Brain microvascular endothelial cell (primary cell): ENCODE measurements around the gene DVL3.

Experiments used
- DNase-seq: peaks from one replicate; pipeline ENCODE4 v3.0.0-alpha.2; 2020
- H3K27ac ChIP-seq: fragments of 250-450 bp; sonication (Bioruptor Pico); 2 replicates; pipeline ENCODE4 v1.5.1; 2020; ENCODE audit warnings: mild to moderate bottlenecking, moderate library complexity
- H3K27me3 ChIP-seq: fragments of 250-450 bp; sonication (Bioruptor Pico); replicated peaks from 2 replicates; pipeline ENCODE4 v1.5.1; 2020; ENCODE audit warnings: mild to moderate bottlenecking
- H3K36me3 ChIP-seq: fragments of 250-450 bp; sonication (Bioruptor Pico); replicated peaks from 2 replicates; pipeline ENCODE4 v1.5.1; 2020; ENCODE audit warnings: mild to moderate bottlenecking
- H3K4me3 ChIP-seq: 2 replicates; pipeline ENCODE4 v1.5.1; 2011; ENCODE audit warnings: low read depth, mild to moderate bottlenecking, control low read depth, low read length, moderate library complexity
- in situ Hi-C: cut with HindIII; loops from 2 replicates; pipeline ENCODE4 v1.10.0; 2017; ENCODE audit warnings: low sequenced_read_pairs, low pct_ligation_motif_present
- TF ChIP-seq, protein P1 (sequence below): IDR thresholded peaks from 2 replicates; pipeline ENCODE4 v1.5.1; 2011; ENCODE audit warnings: low read depth, mild to moderate bottlenecking, moderate library complexity, low read length, control low read depth, inconsistent platforms; ENCODE audit errors: missing control alignments

Gene DVL3

DNA sequence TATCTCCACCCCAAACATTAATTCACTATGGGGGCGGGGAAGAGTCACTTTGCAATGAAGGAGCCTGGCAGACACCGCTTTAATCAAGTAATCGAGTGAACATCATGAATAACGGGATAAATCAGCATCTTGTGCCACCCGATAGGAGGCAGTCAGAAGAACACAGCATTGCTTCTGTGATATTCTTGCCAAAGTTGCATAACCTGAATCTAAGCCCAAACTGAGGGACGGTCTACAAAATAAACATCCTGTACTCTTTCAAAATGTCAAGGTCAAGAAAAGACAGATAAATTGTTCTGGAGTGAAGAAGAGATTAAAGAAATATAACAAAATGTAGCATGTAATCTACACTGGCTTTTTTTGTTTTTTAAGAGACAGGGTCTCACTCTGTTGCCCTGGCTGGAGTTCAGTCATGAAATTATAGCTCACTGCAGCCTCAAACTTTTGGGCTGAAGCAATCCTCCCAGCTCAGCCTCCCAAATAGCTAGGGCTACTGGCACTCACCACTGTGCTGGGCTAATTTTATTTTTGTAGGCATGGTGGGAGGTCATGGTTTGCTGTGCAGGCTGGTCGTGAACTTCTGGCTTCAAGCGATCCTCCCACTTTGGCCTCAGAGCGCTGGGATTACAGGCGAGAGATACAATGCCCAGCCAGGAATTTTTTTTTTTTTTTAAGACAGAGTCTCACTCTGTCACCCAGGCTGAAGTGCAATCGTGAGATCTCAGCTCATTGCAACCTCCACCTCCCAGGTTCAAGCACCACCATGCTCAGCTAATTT, 54.2 kb downstream of the DVL3 start:
- in situ Hi-C loops: no loop called here
- TF ChIP-seq, protein P1, sequence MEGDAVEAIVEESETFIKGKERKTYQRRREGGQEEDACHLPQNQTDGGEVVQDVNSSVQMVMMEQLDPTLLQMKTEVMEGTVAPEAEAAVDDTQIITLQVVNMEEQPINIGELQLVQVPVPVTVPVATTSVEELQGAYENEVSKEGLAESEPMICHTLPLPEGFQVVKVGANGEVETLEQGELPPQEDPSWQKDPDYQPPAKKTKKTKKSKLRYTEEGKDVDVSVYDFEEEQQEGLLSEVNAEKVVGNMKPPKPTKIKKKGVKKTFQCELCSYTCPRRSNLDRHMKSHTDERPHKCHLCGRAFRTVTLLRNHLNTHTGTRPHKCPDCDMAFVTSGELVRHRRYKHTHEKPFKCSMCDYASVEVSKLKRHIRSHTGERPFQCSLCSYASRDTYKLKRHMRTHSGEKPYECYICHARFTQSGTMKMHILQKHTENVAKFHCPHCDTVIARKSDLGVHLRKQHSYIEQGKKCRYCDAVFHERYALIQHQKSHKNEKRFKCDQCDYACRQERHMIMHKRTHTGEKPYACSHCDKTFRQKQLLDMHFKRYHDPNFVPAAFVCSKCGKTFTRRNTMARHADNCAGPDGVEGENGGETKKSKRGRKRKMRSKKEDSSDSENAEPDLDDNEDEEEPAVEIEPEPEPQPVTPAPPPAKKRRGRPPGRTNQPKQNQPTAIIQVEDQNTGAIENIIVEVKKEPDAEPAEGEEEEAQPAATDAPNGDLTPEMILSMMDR: no peak
- Histone ChIP-seq H3K4me3 (no peak overlapping the region), H3K36me3 (no peaks in the 10 kb centered on the region), H3K27me3 (no peaks in the 10 kb centered on the region), H3K27ac (no peak overlapping the region)
- no peak for DNase-seq

DNA sequence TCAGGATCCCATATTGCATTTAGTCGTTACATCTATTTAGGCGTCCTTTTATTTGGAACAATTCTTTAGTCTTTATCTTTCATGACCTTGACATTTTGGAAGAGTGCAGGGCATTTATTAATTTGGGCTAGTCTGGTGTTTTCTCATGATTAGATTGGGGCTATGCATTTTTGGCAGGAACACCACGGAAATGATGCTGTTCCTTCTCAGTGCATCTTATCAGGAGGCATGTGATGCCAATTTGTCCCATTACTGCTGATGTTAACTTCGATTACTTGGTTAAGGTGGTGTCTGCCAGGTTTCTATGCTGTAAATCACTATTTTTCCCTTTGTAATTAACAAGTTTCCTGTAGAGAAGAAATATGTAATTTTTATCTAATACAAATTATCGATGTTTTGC, 56.1 kb downstream of the DVL3 start:
- no peaks in the 10 kb centered on the region for H3K27me3 ChIP-seq
- H3K4me3 ChIP-seq: no peak overlapping the region
- in situ Hi-C loops: no loop called here
- no peak for DNase-seq
- H3K36me3 ChIP-seq: no peaks in the 10 kb centered on the region
- H3K27ac ChIP-seq: no peak overlapping the region
- TF ChIP-seq, protein P1: no peak

DNA sequence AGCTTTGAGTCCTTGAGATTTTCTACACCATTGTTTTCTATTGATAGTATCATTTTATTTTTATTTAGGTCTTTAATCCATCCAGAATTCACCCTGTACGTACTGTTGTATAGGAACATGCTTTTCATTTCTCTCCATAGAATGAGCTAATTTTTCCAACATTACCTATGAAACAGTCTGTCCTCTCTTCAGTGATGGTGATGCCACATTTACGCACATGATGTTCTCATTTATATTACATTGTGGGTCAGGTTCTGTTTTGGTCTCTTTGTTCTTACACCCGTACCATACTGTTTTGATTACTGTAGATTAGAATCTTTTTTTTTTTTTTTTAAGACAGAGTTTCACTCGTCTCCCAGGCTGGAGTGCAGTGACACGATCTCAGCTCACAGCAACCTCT, 56.5 kb downstream of the DVL3 start:
- Histone ChIP-seq H3K36me3 (no peaks in the 10 kb centered on the region), H3K27me3 (no peaks in the 10 kb centered on the region), H3K27ac (no peak overlapping the region), H3K4me3 (no peak overlapping the region)
- in situ Hi-C loops: no loop called here
- DNase-seq: no peak
- TF ChIP-seq, protein P1: no peak

DNA sequence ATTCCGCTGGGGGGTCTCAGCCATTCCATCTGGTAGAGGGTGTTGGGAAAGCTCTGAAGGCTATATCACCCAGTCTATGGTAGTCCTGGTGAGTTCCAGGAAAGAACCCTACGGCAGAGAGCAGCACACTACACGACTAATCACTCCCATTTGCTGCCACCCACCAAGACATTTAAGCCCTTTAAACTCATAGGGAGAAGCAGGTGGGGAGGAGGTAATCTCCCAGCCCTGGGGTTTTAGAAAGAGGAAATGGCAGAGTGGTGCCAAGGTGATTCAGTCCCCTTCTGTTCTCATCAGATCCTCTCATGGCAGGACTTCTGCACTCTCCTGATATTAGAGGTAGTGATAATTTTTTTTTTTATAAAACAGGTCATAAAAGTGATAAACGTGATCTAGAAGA, 63.6 kb downstream of the DVL3 start:
- no peaks in the 10 kb centered on the region for H3K27me3 ChIP-seq
- DNase-seq: no peak
- H3K36me3 ChIP-seq: no peaks in the 10 kb centered on the region
- TF ChIP-seq, protein P1: no peak
- H3K27ac ChIP-seq: no peak overlapping the region
- in situ Hi-C loops: no loop called here
- no peak overlapping the region for H3K4me3 ChIP-seq

DNA sequence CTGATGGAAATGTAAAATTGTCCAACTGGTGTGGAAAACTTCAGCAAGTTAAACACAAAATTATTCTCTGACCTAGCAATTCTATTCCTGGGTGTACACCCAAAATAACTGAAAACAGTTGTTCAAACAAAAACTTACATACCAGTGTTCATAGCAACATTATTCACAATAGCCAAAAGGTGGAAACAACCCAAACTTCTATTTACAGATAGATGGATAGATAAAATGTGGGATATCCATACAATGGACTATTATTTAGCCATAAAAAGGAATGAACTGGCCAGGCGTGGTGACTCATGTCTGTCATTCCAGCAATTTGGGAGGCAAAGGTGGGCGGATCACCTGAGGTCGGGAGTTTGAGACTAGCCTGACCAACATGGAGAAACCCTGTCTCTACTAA, 67.3 kb downstream of the DVL3 start:
- no peak for DNase-seq
- Histone ChIP-seq H3K27me3 (peaks cover under 1% of the 10 kb centered on the region), H3K4me3 (no peak overlapping the region), H3K27ac (no peak overlapping the region), H3K36me3 (no peaks in the 10 kb centered on the region)
- TF ChIP-seq, protein P1: no peak
- in situ Hi-C loops: no loop called here
